ENCODE measurements around the gene CAMTA1.

CAMTA1 gene

DNA sequence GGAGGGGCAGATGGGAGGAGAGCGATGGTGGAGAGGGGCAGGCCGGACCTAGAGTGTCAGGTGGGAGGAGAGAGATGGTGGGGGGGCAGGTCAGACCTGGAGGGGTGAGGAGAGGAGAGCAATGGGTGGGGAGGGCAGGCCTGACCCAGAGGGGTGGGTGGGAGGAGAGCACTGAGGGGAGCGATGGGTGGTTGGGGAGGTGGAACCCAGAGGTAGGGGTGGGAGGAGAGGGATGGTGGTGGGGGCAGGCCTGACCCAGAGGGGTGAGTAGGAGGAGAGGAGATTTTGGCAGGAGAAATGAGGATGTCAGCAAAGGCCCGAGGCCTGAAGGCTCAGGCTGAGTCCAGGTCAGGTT lies 828.6 kb downstream of the CAMTA1 start:
- DNase-seq = no peak

DNA sequence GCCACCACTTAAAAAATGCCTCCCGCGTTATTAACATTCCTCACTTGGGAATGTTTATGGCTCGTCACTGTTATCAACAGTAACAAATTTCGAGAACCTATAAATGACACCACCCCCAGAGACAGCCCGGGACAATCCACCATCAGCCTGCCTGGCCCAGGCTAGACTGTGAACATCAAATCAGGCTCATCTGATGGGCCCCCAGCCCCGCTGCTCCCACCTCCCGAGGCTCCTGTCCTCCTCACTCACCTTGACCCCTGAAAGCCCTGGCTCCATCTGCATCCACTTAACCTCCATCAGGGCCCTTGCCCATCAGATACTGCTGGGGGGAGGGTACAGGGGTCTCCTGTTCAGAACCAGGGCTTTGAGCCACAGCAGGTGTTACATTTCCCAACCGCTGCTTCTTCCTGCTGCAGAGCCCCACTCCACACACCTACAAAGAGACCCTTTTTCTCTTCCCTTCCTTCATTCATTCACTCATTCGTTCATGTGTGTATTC lies 829.4 kb downstream of the CAMTA1 start:
- no peak for DNase-seq

DNA sequence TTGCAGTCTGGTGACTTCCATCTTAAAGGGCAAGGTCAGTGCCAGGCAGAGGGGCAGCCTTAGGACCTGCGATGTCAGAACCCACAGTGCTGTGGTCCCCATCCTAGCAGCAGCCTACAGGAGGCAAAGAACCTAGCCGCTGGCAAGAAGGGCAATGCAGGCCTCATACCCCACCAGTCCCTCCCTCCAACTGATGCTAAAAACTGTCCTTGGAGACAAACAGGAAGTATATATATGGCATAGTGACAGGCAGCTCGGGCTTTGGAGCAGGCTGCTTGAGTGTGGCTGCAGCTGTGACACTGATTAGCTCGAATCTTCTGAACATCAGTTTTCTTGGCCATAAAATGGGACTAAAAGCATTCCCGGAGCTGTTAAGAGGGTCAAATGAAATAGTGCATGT lies 829.9 kb downstream of the CAMTA1 start:
- DNase-seq = no peak

DNA sequence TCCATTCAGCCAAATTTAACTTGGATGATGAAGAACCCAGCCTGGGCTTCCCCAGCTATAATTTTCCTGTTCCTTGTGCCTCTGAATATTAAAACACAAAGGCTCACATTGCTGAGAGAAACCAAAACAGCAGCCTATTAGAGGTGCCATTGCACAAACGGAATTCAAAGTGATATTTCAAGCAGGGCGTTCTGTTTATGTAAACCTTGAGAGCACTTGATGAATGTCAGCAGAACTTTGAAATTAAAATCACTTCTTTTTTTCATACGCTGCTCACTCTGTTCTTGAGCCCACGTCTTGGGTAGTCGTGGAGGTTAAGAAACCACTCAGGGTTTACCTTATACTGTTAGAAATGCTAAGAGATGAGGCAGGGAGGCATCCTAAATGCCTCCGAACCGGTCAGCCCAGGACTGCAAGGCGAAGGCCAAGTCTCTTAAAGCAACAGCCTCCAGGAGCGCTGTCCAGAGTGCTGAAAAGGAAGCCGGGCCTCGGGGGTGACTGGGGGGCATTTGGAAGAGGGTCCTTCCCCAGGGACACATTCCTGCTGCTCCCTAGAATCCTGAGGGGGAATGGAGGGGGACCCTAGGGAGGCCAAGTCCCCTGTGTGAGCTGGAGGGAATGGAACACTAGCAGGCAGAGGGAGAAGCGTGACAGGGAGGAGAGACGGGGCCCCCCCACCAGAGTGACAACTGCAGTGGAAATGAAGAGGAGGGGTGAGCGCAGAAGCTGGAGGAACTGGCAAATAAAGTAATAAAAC lies 831.0 kb downstream of the CAMTA1 start:
- DNase-seq = no peak

DNA sequence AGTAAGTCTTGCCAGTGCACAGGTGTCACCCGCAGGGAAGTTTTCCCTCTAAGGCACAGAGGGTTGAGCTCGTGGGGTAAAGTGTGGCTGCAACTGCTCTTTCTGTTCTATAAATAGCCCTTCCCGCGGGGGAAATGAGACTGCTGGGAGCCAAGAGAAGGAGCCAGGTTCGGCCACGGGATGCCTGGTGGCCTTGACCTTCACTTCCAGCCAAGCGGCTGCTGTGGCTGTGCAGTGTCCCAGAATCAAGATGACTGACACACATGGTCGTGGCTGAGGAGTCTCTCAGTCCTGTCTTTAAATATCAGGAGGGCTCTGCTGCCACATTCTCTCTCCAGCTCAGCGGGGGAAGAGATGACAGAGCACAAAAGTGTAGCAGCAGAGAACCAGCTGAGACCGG lies 831.7 kb downstream of the CAMTA1 start:
- DNase-seq = no peak

DNA sequence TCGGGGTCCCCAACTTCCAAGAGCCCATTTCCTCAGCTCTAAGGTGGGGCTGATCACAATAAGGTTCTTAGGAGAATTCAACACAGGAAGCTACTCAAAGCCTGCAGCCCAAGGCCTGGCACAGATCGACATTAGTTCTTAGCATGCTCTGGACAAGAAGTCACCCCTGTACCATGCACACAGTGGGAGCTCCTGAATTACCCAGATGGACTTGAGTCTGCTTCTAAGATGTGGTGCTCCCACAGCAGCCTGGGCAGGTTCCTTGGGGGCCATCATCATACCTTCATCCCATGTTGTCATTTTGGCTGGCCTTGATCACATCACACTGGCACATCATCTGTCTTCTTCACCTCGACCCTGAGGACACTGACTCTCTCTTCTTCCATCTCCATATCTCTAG lies 832.6 kb downstream of the CAMTA1 start:
- no peak for DNase-seq

DNA sequence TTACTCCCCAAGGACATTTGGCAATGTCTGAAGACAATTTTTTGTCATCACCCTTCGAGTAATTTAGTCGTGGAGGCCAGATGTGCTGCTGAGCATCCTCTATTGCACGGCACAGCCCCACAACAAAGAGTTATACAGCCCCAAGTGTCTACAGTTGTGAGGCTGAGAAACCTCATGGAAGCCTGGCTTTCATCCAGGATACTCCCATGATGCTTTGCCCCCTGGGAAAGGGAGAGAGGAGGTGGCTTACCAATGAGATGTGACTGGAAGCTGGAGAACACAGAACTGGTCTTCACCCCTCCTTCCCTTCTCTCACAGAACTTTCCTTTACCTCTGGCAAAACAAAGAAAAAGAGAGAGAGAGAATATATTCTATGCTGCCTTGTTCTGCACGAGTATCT lies 834.9 kb downstream of the CAMTA1 start:
- DNase-seq = no peak

DNA sequence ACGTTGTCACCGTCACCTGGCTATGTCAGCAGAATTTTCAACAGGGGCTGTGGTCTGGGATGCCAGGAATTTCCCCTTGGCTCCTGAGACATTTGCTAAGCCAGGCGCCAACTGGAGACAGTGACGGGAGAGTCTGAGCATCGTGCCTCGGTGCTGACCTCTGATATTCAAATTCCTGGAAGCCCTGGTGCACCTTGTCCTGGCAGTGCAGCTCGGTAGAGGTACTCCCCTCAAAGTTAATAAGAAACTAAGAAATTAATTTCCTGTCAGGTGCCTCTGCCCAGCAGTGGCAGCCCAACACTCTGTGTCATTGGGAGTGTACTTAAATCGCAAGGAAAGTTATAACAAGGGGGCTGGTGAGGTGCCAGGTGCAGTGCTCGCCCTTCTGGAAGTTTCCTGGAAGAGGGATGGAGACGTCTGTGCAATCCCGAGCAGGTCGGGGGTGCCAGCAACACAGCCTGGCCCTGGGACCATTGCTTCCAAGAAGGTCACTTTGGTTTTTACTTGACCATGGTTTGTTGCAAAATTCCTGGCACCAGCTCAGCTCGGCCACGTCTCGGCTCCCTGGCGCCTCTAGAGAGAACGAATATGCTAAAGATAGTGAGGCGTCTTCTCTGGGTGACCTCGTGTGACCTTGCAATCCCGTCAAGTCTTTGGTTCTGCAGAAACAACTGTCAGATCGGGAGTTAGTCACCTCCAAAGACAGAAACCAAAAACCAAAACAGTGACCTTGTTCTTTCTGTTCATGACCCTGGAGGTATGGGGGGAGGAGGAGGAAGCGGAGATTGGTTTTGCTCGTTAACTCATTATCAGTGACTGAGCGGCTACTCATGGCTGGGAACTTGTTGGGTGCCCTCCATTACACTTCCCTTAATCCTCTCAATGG lies 836.3 kb downstream of the CAMTA1 start:
- no peak for DNase-seq

DNA sequence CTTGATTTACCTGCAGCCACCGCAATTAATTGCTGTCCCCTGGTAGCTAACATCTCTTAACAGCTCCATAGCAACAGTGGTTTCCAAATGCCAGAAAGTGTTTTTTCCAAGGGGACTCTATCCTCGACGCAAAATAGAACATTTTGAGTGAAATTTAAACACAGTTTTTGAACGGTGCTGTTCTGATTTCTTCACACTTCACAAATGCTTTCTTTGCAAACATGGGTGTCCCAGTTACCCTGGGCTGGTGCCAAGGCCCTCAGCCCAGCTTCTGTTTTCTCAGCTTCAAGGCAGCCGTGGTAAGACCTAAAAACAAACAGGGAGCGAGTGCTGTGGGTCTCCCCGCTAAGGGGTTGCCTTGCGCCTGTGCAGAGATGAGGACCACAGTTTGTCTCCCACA lies 838.6 kb downstream of the CAMTA1 start:
- DNase-seq = no peak

DNA sequence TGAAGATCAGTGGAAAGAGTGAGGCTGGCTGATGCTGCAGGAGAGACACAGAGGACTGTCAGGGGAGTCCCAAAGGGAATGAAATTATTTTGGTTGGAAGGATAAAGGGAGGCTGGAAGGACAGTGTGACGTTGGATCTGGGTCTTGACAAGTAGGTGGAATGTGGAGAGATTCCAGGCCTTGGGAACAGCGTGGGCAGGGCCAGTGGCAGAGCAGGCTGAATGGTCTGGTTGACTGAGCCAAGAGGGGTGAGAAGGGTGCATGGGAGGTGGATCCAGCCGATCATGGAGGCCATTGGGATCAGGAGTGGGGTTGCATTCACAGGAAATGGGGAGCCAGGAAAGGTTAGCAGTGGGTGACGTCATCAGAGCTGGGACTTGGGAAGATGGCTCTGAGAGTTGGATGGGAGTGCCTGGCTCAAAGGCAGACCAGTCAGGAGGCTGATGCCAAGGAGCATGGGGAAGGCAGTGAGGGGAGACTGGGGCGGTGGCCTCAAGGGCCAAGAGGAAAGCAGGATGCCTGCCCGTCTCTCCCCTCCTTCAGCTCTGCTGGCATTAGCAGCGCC lies 839.6 kb downstream of the CAMTA1 start:
- DNase-seq = no peak

DNA sequence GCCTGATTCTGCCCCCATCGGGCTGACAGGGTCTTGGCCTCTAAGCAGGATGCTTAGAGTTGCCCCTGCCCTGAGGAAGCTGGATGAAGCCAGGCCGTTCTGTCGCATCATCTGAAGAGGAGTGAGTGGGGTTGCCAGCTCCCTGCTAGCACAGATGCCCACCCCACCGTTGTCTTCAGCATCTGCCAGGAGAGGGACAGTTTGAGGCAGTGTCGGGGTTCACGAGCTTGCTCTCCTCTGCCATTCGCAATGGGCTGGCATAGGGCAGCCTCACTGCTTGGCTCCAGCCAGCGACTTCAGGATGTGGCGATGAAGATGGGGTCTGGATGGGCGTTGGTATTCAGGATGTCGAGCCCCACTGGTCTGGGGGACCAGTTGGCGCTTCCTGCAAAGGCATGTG lies 840.1 kb downstream of the CAMTA1 start:
- no peak for DNase-seq

DNA sequence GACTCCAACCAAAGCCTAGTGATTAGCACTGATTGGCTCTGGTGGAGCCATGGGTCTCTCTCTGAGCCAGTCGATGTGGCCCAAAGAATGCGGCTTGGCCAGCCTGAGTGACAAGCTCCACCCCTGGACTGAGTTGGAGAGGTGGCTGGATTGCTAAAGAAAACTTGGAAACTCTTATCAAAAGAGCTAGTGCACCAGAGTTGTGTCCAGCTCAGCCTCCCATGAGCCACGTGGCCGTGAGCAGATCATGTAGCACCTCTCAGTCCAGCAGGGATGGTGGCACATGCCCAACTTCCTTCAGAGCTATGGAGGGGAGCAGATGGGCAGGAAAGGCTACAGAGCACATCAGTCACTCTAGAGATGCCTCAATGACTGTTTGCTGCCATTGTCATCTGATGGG lies 843.0 kb downstream of the CAMTA1 start:
- DNase-seq = no peak

DNA sequence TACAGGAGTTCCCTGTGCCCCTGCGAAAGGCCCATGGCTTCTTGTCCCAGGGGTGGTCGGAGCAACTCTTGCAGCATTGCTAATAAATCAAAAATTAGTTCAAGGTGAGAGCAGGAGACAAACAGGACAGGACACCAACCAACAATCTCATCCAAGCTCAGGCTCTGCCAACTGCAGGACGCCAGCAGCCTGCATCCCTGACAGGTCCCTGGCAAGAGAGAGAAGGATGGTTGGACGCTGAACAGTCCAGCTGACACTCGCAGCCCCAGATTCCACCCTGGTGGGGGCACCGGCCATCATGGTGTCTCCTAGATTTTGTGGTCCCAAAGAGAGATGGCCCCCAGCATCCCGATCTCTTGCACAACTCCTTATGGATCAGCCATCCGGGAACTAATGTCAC lies 843.8 kb downstream of the CAMTA1 start:
- no peak for DNase-seq

DNA sequence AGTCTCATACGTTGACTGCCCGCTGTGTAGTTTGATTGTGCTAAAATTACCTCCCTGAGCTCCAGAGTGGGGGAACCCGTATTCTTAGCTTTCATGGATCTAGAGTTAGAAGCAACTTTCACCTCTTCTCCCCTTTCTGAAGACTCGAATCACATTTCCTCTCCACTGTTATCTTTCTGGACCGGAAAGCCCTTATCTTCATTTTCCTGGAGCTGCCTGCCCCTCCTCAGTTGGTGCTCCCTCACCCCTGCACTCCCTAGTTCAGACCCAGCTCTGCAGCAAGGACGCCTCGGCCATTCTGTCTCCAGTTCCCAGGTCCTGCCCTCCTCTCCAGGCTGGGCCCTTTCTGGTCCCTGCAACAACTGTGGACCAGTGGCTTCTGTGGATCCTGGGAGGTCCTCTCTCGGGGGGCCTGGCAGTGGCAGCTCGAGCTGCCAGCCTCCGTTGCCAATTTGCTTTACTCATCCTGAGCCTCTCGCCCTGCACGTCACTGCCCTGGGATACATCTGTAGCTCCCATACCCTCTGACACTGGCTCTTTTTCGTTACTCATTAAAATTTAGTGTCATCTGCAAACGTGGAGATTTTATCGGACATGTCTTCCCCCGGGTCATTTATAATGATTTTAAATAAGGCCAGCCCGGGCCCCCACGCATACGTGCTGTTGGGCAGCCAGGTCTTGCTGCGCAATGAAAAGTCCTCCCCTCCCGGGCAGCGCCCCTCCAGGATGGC lies 844.4 kb downstream of the CAMTA1 start:
- no peak for DNase-seq

DNA sequence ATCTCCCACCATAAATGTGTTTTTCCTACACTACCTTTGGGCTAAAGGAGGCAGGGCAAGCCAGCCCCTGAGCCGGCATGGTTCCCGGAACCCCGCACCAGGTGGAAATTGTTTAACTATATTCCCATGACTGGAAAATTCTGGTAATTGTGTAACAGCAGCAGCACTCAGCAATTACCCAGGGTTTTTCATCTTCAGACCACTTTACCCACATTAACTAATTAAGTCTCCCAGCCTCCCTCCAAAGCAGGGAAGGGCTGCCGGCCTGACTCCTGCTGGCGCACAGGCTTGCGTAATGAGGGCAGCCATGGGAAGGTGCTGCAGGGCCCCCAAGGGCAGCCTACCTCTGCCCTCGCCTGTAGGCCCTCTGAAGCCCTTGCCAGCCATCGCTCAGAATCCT lies 845.1 kb downstream of the CAMTA1 start:
- no peak for DNase-seq

DNA sequence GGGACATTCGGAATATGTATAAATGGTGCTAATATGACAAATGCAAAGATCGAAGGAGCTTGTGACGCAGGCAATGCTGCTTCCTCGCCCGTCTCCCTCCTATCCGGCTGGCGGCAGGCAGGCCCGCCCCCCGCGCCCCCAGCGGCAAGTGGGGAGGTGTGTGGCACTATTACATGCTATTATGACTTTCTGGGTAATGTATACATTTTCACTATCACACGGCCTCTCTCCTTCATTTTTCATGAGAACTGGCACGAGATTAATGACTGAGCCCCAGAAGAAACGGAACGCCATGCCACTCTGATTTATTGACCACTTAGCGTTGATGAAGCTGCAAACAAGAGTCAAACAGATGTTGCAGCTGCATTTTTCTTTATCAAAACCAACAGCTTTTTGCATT lies 846.9 kb downstream of the CAMTA1 start:
- no peak for DNase-seq

DNA sequence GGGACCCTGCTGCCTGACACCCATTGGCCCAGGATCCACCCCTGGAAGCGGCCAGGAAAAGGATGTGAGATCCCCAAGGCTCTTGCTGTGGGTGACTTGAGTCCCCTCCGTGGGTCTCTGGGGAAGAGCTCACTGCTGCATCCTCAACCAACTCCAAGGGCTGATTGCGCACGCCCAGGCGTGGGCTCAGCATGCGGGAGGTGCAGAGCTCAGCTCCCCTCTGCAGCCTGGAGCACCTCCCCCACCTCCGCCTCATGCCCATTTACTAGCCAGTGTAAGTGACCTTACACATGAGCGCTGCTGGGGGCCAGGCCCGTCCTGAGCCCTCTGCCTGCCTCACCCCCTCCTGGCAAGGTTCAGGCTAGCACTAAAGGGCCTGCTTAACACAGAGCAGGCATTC lies 847.4 kb downstream of the CAMTA1 start:
- no peak for DNase-seq

DNA sequence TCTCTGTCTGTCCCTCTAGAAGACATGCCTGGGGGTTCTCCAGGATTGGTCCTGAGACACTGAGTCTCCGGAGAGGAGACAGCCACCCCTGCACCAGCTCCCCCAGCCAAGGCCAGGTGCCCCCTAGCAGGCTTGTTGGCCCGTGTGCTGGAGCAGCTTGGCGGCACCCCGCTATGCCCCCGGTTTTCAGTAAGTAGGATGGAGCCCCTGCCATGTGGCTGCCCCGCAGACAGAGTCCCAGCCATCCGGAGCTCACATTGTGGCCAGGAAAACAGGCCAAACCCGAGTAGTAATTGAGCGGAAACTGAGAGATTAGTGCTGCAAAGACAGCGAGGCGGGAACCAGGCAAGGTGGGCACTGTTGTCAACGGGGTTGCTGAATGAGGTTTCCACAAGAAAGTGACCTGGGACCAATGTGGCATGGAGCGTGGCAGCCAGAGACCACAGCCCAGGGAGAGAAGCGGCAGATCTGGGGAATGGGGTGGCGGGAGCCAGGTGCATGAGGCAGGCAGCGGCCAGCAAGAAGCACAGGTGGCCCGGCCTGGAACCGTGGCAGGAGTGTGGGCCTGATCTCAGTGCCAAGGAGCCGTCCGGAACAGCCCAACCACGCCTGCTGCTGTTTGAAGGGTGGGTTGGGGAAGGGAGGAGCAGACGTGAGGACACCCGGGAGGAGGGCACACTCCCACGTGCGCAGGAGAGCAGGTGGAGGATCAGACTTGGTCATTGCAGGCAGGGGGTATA lies 848.4 kb downstream of the CAMTA1 start:
- no peak for DNase-seq

DNA sequence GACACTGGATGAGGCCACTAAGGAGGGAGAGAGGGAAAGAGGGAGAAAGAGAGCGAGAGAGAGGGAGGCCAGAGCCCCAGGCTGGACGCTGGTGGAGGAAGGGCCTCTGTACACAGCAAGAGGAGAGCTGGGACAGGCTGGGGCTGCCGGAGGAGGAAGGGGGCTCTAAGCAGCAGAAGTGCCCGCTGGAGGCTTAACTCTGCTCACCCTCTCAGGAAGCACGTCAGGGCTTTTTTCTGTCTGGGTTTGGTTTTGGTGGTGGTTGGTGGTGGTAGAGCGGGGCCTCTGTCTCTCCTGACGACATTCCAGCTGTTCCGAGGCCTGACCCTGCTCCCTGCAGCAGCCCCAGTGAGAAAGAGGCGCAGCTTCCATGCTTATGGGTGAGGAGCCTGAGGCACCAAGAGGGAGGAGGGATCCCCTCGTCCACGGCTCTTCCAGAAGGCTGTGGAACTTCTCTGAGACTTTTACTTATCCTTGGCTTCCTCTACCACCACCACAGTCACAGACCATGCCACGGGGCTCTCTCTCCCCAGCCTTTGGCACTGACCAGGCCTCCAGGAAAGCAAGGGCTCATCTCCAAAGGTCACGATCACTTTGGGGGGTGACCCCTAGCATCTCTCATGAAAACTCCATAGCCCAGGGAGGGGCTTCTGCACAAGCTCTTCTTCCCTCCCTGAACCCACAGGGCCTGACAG lies 849.4 kb downstream of the CAMTA1 start:
- no peak for DNase-seq

DNA sequence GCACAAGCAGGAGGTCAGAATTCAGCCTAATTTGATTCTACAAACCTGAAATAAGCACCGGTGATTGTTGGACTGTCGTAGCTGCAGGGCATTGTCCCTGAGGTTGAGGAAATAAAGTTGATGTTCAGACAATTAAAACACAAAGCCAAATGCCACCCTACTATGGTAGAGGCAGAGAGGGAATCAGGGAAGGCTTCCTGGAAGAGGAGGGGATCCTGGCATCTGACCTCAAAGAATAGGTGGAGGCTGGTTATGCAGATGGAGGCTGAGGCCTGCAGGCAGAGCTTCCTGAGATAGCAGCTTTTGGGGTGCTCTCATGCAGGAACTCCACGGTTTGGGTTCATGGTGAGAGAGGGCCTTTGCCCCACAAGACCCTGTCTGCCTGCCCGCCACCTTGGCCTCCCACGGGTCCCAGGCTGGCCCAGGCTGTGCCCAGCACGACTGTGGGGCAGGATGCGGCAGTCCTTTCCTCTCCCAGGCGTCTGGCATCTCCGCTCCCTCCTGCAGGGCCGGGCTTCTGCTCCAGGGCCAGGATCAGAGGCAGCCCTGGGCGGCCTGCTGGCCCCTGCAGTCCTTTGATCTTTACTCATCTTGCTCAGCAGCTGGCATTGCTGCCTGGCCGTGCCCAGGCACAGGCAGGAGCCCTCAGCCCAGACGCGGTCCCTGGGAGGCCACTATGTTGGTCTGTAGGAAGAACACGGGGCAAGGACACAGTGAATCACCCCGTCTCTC lies 851.7 kb downstream of the CAMTA1 start:
- no peak for DNase-seq

DNA sequence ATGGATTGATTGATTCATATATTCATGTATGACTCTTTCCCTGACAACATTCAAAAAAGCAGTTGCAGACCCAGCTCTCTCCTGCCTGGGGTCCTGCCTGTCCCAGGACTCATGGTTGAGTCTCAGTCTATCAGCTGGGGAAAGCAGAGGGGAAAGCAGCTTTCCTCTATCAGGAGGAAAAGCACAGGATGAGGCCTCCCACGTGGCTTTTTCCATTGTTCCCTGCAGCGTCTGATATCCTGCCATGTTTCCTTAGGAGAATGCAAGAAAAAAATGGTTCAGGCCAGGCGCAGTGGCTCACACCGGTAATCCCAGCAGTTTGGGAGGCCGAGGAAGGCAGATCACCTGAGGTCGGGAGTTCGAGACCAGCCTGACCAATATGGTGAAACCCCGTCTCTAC lies 852.8 kb downstream of the CAMTA1 start:
- DNase-seq = no peak
